Activated CD4-positive, alpha-beta T cell treated with anti-CD3 and anti-CD28 coated beads for 36 hours (primary cell): ENCODE results near the gene VPS26C. TPM values are rescaled to one million over a fixed set of nuclear protein-coding genes. Genes with fewer than 3 reads are reported as not detected.

ENCODE experiments used
- ATAC-seq: fragments of 200-7000 bp; cut with Tn5 transposase; one replicate; pipeline ENCODE4 v1.10.0; 2021; ENCODE audit warnings: mild to moderate bottlenecking, moderate library complexity
- CTCF ChIA-PET: fragments of 350-600 bp; sonication (Branson Sonifier 250); formaldehyde crosslinking; loops from one replicate; lab custom pipeline; 2021; ENCODE audit warnings: antibody characterized with exemption; lab: Charles Lee
- POLR2A ChIA-PET: fragments of 350-600 bp; sonication (Branson Sonifier 250); formaldehyde crosslinking; loops from one replicate; lab custom pipeline; 2021; ENCODE audit warnings: antibody characterized with exemption, inconsistent platforms; lab: Charles Lee
- DNase-seq: peaks from one replicate; pipeline ENCODE4 v3.0.0-alpha.2; 2020
- H3K27ac Mint-ChIP-seq: one replicate; pipeline ENCODE4 v1.8.0; 2021; ENCODE audit warnings: mixed read lengths
- H3K27me3 Mint-ChIP-seq: one replicate; pipeline ENCODE4 v1.8.0; 2021; ENCODE audit warnings: mixed read lengths
- H3K36me3 Mint-ChIP-seq: one replicate; pipeline ENCODE4 v1.8.0; 2021; ENCODE audit warnings: low read depth, mixed read lengths
- H3K4me1 Mint-ChIP-seq: one replicate; pipeline ENCODE4 v1.8.0; 2021; ENCODE audit warnings: mixed read lengths
- H3K4me3 Mint-ChIP-seq: one replicate; pipeline ENCODE4 v1.8.0; 2021; ENCODE audit warnings: mild to moderate bottlenecking, moderate library complexity, mixed read lengths
- H3K9me3 Mint-ChIP-seq: one replicate; pipeline ENCODE4 v1.8.0; 2021; ENCODE audit warnings: low read depth, mixed read lengths
- intact Hi-C, 2 experiments: fragments of 100-400 bp; cut with DNase I in 1 of 2; cut with micrococcal nuclease in 1 of 2; formaldehyde crosslinking; loops; one replicate each; pipeline versions ENCODE4 v1.14.2 to v1.15.1; 2022 to 2024; cut with DNase I, micrococcal nuclease
- total RNA-seq, 2 experiments: library from RNA; stranded (reverse); gene quantifications; one replicate each; pipeline ENCODE4 v1.2.3, GENCODE V29; 2021

VPS26C gene
- total RNA-seq, 2 experiments from 2014 or later: 54.8 to 61.7 TPM

GRCh38 chr21:37199057-37199924 lies 67.8 kb downstream of the VPS26C start:
- ATAC-seq: no peak
- Mint-ChIP-seq H3K9me3 (no peaks in the 10 kb centered on the region), H3K36me3 (peaks cover 43% of the 10 kb centered on the region), H3K4me1 (no peaks in the 10 kb centered on the region), H3K4me3 (no peak overlapping the region), H3K27ac (no peak overlapping the region), H3K27me3 (no peaks in the 10 kb centered on the region)
- ChIA-PET POLR2A (no interaction called here), CTCF (interaction anchor here (0.6 kb wide), 1 partner anchor 32 kb away, joined by 3 read pairs; no protein-coding TSS in a partner anchor)
- no peak for DNase-seq
- intact Hi-C loops: no loop called here

GRCh38 chr21:37197746-37198145 lies 69.4 kb downstream of the VPS26C start:
- H3K9me3 Mint-ChIP-seq: no peaks in the 10 kb centered on the region
- peaks cover 43% of the 10 kb centered on the region for H3K36me3 Mint-ChIP-seq

GRCh38 chr21:37196847-37197246 lies 70.3 kb downstream of the VPS26C start:
- Mint-ChIP-seq H3K4me1 (no peaks in the 10 kb centered on the region), H3K27me3 (no peaks in the 10 kb centered on the region), H3K36me3 (peaks cover 41% of the 10 kb centered on the region), H3K27ac (no peak overlapping the region), H3K9me3 (no peaks in the 10 kb centered on the region), H3K4me3 (no peak overlapping the region)
- DNase-seq: no peak
- ChIA-PET POLR2A (no interaction called here), CTCF (interaction anchor here (0.8 kb wide), 1 partner anchor 25 kb away, joined by 3 read pairs; no protein-coding TSS in a partner anchor)
- no peak for ATAC-seq
- intact Hi-C loops: no loop called here

More at GRCh38 chr21:37197746-37198145, 69.4 kb downstream of the VPS26C start:
- intact Hi-C loops: no loop called here
- no peak overlapping the region for H3K27ac Mint-ChIP-seq
- ChIA-PET CTCF (no interaction called here), POLR2A (no interaction called here)
- ATAC-seq: no peak
- no peaks in the 10 kb centered on the region for H3K4me1 Mint-ChIP-seq
- no peak overlapping the region for H3K4me3 Mint-ChIP-seq
- DNase-seq: no peak
- no peaks in the 10 kb centered on the region for H3K27me3 Mint-ChIP-seq

- intact Hi-C loops: no loop called here
- CTCF ChIA-PET: interaction anchor here (0.7 kb wide), 1 partner anchor 1012 kb away, joined by 3 read pairs; no protein-coding TSS in a partner anchor
These were observed 71.5 kb downstream of the VPS26C start for GRCh38 chr21:37195610-37196009.

GRCh38 chr21:37195059-37195458 lies 72.1 kb downstream of the VPS26C start:
- Mint-ChIP-seq H3K4me3 (no peak overlapping the region), H3K36me3 (peaks cover 37% of the 10 kb centered on the region), H3K27me3 (no peaks in the 10 kb centered on the region), H3K4me1 (no peaks in the 10 kb centered on the region), H3K9me3 (no peaks in the 10 kb centered on the region), H3K27ac (no peak overlapping the region)
- intact Hi-C loops: no loop called here
- DNase-seq: no peak
- ChIA-PET CTCF (interaction anchor here (0.7 to 0.8 kb wide), 2 partner anchors 44 to 1012 kb away, joined by 3 read pairs; no protein-coding TSS in a partner anchor), POLR2A (no interaction called here)
- no peak for ATAC-seq

More at GRCh38 chr21:37195610-37196009, 71.5 kb downstream of the VPS26C start:
- no peak overlapping the region for H3K27ac Mint-ChIP-seq
- H3K27me3 Mint-ChIP-seq: no peaks in the 10 kb centered on the region
- no peaks in the 10 kb centered on the region for H3K4me1 Mint-ChIP-seq
- H3K4me3 Mint-ChIP-seq: no peak overlapping the region
- no peaks in the 10 kb centered on the region for H3K9me3 Mint-ChIP-seq
- ATAC-seq (no peak), DNase-seq (no peak)
- peaks cover 39% of the 10 kb centered on the region for H3K36me3 Mint-ChIP-seq
- POLR2A ChIA-PET: no interaction called here

- intact Hi-C loops: no loop called here
- DNase-seq (no peak), ATAC-seq (no peak)
- no peaks in the 10 kb centered on the region for H3K27me3 Mint-ChIP-seq
- no peak overlapping the region for H3K27ac Mint-ChIP-seq
- peaks cover 44% of the 10 kb centered on the region for H3K36me3 Mint-ChIP-seq
- CTCF ChIA-PET: no interaction called here
- no peaks in the 10 kb centered on the region for H3K9me3 Mint-ChIP-seq
- POLR2A ChIA-PET: no interaction called here
- H3K4me3 Mint-ChIP-seq: no peak overlapping the region
- no peaks in the 10 kb centered on the region for H3K4me1 Mint-ChIP-seq
These were observed 73.5 kb downstream of the VPS26C start for GRCh38 chr21:37193676-37194075.

- H3K4me1 Mint-ChIP-seq: no peaks in the 10 kb centered on the region
- ChIA-PET POLR2A (no interaction called here), CTCF (no interaction called here)
- DNase-seq (no peak), ATAC-seq (no peak)
- no peaks in the 10 kb centered on the region for H3K9me3 Mint-ChIP-seq
- intact Hi-C loops: no loop called here
- H3K27ac Mint-ChIP-seq: no peak overlapping the region
- H3K27me3 Mint-ChIP-seq: no peaks in the 10 kb centered on the region
- H3K4me3 Mint-ChIP-seq: no peak overlapping the region
- peaks cover 43% of the 10 kb centered on the region for H3K36me3 Mint-ChIP-seq
These were observed 74.1 kb downstream of the VPS26C start for GRCh38 chr21:37193006-37193405.

- intact Hi-C loops: no loop called here
- CTCF ChIA-PET: no interaction called here
- Mint-ChIP-seq H3K4me3 (no peak overlapping the region), H3K4me1 (no peaks in the 10 kb centered on the region), H3K27ac (no peak overlapping the region), H3K27me3 (no peaks in the 10 kb centered on the region), H3K36me3 (peaks cover 45% of the 10 kb centered on the region), H3K9me3 (no peaks in the 10 kb centered on the region)
- DNase-seq: no peak
- ATAC-seq: no peak
- POLR2A ChIA-PET: interaction anchor here (0.6 kb wide), 1 partner anchor 16 kb away, joined by 5 read pairs; no protein-coding TSS in a partner anchor
These were observed 75.1 kb downstream of the VPS26C start for GRCh38 chr21:37192019-37192418.

GRCh38 chr21:37188825-37189224 lies 78.3 kb downstream of the VPS26C start:
- H3K36me3 Mint-ChIP-seq: peaks cover 43% of the 10 kb centered on the region
- H3K4me3 Mint-ChIP-seq: no peak overlapping the region
- H3K9me3 Mint-ChIP-seq: no peaks in the 10 kb centered on the region
- ATAC-seq: no peak
- no peak for DNase-seq
- ChIA-PET CTCF (no interaction called here), POLR2A (no interaction called here)
- peaks cover 9% of the 10 kb centered on the region for H3K4me1 Mint-ChIP-seq
- H3K27ac Mint-ChIP-seq: no peak overlapping the region
- intact Hi-C loops: no loop called here
- H3K27me3 Mint-ChIP-seq: no peaks in the 10 kb centered on the region

- POLR2A ChIA-PET: interaction anchor here (0.6 kb wide), 1 partner anchor 183 kb away, joined by 3 read pairs; no protein-coding TSS in a partner anchor
- peaks cover 15% of the 10 kb centered on the region for H3K4me1 Mint-ChIP-seq
- no peaks in the 10 kb centered on the region for H3K9me3 Mint-ChIP-seq
- peaks cover 47% of the 10 kb centered on the region for H3K36me3 Mint-ChIP-seq
- DNase-seq (no peak), ATAC-seq (peak; percentile 21)
- no peak overlapping the region for H3K4me3 Mint-ChIP-seq
- intact Hi-C loops: no loop called here
- CTCF ChIA-PET: no interaction called here
- H3K27me3 Mint-ChIP-seq: no peaks in the 10 kb centered on the region
- peak overlapping the region; percentile 20 for H3K27ac Mint-ChIP-seq
These were observed 80.2 kb downstream of the VPS26C start for GRCh38 chr21:37186983-37187382.

GRCh38 chr21:37184784-37185593 lies 82.1 kb downstream of the VPS26C start:
- H3K4me3 Mint-ChIP-seq: no peak overlapping the region
- DNase-seq (peak; percentile 42), ATAC-seq (peak; percentile 86)
- peak overlapping the region; percentile 72 for H3K27ac Mint-ChIP-seq
- ChIA-PET CTCF (interaction anchor here (0.6 kb wide), 1 partner anchor 276 kb away, joined by 5 read pairs; no protein-coding TSS in a partner anchor), POLR2A (no interaction called here)
- intact Hi-C loops: no loop called here
- H3K27me3 Mint-ChIP-seq: no peaks in the 10 kb centered on the region
- H3K9me3 Mint-ChIP-seq: no peaks in the 10 kb centered on the region
- H3K36me3 Mint-ChIP-seq: peaks cover 46% of the 10 kb centered on the region
- H3K4me1 Mint-ChIP-seq: peaks cover 15% of the 10 kb centered on the region
